GM19463 (cell line): ENCODE data around the gene C17orf75.
"Not testable (repeated sequence)": the region's sequence is repeated elsewhere in the genome, so short reads cannot be mapped to it uniquely, and the experiment has no call there.

ENCODE experiments used
- ATAC-seq: cut with Tn5 transposase; IDR thresholded peaks from one replicate; pipeline ENCODE4 v1.9.1; 2021; ENCODE audit warnings: mild to moderate bottlenecking, moderate library complexity; ENCODE audit not compliant: unreplicated experiment

The C17orf75 gene, protein sequence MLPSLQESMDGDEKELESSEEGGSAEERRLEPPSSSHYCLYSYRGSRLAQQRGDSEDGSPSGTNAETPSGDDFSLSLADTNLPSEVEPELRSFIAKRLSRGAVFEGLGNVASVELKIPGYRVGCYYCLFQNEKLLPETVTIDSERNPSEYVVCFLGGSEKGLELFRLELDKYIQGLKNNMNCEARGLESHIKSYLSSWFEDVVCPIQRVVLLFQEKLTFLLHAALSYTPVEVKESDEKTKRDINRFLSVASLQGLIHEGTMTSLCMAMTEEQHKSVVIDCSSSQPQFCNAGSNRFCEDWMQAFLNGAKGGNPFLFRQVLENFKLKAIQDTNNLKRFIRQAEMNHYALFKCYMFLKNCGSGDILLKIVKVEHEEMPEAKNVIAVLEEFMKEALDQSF

DNA sequence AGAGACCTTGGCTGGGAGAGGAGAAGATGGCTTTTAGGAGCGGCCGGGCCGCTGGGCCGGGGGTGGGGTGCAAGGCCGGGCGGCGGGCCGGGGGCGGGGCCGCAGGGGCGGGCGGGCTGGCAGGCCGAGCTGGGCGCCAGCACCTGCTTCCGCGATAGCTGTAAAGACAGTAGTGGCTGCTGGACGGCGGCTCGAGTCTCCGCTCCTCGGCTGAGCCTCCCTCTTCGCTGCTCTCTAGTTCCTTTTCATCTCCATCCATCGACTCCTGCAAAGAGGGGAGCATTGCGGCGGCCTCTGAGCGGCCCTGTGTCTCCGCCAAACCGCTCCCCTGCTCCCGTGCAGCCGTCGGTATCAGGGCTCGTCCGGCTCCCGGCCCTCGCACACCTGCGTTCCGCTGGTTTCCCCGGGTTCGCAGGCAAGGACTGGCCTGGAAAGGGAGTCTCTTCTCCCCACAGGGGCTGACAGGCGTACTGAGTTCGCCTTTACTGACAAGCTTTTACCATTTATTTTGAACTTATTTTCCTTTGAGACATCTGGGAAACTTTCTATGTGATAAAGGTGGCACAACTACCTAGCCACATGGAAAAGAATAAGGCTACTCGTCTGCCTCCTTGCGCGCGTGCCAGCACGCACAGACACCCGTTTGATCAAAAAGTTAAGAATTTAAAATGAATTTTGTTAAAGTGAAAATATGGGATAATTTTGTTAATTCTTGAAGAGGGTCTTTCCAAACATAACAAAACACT lies at the start of gene C17orf75:
Gene C17orf75 (minus strand): TSS at position 317 of the 746 bp plus-strand sequence. CDS start 34 bp downstream, at position 283.
- peak; percentile 91 for ATAC-seq

DNA sequence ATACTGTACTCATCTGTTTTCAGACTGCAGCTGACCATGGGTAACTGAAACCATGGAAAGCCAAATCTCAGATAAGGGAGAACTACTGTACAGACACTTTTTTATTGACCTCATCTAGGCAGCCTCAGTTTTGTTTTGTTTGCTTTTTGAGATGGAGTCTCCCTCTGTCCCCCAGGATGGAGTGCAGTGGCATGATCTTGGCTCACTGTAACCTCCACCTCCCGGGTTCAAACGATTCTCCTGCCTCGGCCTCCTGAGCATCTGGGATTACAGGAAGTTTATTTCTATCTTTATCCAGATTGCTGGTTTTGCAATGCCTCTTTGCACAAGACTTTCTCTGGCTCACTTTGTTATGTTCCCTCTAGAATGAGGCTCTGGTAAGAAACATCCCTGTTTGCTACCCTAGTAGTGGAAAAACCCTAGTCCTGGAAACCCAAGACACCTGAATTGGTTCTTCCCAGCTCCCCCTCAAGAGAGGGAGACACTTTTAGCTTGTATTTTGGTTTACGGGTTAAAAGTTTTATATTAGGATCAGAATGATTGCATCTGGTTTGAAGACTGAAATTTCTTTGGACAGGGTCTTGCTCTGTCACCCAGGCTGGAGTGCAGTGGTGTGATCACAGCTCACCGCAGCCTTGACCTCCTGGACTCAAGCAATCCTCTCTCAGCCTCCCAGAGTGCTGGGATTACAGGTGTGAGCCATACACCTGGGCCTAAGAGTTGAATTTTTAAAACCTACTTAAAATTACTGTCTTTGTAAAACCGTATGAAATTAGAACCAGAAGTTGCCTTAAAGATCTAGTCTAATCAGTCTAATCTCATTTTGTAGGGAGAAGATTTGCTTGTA lies 46.9 kb upstream of the C17orf75 start:
- ATAC-seq: no peak

- not testable (repeated sequence) for ATAC-seq
These were observed 46.2 kb upstream of the C17orf75 start for GRCh38 chr17:32388128-32388527.

- no peak for ATAC-seq
These were observed 44.9 kb upstream of the C17orf75 start for GRCh38 chr17:32386844-32387243.

- ATAC-seq: no peak
These were observed 44.0 kb upstream of the C17orf75 start for GRCh38 chr17:32385971-32386370.

DNA sequence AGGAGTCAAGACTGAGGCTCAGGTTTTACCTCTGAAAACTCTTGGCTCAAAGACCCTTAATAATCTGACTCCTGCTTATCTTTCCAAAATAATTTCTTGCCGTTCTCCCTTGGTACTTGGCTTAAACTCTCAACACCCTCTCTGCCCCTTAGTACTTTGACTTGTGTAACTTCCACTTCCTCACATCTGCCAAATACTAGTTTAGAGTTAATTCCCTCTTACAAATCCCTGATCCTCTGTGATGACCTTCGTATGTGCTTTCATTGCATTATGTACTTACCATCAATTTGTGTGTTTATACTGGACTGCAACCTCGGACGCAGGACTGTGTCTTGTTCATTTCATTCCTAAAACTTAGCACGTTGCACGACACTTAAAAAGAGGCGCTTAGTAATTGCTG lies 43.1 kb upstream of the C17orf75 start:
- ATAC-seq: no peak

DNA sequence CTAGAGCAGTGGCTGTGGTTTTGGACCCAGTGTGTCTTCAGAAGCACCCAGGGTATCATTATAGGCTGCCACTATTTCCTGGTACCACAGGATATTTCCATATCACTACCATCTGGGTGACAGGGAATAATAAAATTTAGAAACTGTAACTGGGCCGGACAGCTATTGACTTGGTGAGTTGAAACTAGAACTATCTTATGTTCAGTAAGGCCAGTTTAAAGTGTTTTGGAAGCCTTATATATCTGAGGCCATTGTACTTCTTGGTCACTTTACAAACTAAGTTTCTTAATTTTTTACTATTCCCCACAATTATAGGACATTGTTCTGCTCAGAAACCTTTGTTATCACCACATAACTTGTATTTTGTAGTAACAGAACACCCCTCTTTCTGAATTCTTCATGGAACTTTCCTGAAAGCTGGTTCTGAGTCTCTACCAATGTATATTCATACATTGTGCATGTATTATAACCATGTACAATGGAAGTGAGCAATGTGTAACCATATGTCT lies 42.0 kb upstream of the C17orf75 start:
- ATAC-seq: no peak

- ATAC-seq: no peak
These were observed 40.7 kb upstream of the C17orf75 start for GRCh38 chr17:32382526-32383223.

DNA sequence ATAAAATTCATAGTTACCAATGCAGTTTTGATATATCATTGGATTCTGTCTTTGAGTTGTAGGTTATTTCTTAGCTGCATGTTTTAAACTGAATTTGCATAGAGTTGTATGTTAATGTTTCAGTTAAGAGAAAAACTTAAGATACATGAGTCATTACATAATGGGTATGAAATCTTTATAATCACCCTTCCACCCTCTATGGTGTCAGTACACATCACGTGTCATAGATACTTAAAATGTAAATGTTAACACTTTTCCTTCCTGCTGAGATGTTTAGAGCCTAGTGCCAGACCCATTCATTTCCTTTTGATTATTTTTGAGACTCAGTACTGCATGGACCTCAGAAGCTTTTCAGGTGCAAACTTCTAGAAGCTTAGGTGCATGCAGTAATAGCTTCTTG lies 28.5 kb upstream of the C17orf75 start:
- no peak for ATAC-seq

GRCh38 chr17:32361270-32361669 lies 19.3 kb upstream of the C17orf75 start:
- no peak for ATAC-seq

DNA sequence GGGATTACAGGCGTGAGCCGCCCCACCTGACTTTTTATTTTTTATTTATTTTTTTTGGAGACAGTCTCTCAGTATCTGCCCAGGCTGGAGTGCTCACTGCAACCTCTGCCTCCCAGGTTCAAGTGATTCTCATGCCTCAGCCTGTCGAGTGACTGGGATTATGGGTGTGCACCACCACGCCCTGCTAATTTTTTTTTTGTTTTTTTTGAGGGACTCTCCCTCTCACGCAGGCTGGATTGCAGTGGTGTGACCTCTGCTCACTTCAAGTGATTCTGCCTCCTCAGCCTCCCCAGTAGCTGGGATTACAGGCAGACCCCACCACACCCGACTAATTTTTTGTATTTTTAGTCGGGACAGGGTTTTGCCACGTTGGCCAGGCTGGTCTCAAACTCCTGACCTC lies 15.6 kb upstream of the C17orf75 start:
- ATAC-seq: no peak

DNA sequence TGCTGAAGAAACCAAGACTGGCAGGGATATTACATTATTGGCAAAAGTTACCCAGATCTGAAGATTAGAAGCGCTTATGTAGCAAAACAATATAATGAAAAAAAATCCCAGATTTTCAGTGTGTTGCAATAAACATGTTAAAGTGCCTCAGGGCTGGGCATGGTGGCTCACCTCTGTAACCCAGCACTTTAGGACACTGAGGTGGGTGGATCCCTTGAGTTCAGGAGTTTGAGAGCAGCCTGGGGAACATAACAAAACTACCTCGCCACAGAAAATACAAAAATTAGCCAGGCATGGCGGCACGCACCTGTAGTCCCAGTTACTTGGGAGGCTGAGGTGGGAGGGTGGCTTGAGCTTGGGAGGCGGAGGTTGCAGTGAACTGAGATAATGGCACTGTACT lies 14.8 kb upstream of the C17orf75 start:
- ATAC-seq: no peak

DNA sequence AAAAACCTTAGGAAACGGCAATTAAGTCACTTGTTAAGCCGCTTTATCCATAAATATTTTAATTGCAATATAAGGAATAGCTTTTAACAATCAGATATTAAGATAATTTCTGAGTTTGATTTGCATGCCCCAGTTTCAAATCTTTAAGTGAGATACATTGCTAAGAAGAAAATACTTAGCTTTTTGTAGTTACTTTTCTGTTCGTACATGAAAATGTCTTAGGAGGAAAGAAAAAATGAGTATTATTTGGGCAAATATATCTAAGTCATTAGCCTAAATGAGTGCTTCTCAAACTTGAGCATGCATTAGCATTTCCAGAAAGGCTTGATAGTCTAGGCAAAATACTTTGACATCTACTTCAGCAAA lies 14.4 kb upstream of the C17orf75 start:
- no peak for ATAC-seq

- no peak for ATAC-seq
These were observed 13.8 kb upstream of the C17orf75 start for GRCh38 chr17:32355649-32356377.

DNA sequence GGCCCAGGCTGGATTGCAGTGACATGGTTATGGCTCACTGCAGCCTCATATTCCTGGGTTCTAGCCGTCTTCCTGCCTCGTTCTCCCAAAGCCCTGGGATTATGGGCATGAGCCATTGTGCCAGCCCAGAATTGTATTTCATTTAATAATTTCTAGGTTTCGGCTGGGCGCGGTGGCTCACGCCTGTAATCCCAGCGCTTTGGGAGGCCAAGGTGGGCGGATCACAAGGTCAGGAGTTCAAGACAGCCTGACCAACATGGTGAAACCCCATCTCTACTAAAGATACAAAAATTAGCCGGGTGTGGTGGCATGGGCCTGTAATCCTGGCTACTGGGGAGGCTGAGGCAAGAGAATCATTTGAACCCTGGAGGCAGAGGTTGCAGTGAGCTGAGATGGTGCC lies 10.8 kb upstream of the C17orf75 start:
- not testable (repeated sequence) for ATAC-seq

DNA sequence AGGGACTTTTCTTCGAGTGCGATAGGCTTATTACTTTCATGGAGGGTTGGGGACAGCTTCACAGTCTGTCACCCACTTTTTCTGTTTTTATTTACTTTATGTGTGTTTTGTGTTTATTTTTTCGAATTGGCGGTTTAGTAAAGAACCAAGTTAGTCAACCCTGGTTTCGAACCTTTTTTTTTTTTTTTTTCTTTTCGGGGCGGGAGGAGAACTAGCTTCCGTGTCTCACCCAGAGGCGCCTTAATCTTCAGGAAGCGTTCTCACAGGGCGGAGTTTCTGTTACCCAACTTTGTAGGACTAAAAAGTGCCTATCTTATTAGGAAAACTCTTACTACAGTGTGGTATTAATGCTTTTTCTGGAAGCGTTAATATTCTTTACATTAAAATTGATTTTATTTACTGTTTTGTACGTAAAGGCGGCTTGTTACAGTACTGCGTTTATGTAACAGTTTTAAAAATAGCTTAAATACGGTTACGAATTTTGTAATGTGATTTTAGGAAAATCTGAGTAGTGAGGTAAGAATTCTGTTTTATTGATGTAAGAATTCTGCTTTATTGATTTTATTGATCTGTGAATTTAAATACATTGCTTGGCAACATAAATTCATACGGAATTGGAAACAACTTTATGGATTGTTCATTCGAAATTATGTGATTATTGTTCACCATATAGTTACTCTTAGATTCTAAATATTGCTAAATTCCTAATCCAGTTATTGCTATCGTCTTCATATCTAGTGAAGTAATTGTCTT lies 8.9 kb upstream of the C17orf75 start:
- ATAC-seq: no peak

DNA sequence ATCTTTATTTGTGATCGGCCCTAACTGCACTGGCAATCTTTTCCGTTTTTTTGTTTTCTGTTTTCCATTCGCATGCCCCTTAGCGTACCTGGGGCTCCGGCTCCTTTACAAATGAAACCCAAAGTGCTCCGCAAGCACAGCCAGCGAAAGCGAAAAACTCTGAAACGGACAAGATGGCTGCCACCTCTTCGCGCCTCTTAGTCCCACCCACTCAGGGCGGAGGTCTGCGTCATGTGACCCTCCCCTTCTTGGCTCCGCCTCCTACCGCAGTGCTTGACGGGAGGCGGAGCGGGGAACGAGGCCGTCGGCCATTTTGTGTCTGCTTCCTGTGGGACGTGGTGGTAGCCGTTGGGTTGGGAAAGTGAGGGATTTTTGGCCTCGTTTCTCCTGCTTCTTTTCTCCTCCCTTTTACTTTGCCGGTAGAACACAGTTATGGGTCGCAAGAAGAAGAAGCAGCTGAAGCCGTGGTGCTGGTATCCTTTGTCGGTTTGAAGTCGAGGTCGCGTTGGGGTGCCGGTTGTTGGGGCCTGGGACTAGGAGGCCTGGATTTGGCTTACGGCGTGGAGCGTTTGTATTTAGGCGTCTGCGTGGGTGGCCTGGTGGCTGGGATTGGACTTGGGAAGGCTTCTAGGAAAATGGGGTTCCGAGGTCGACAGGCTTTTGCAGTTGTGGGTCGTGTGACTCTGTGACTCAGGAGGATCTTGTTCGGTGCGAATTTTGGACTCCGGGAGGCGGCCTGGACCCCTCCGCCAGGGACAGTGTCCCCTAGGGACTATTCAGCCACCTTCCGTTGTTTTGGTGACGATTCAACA lies 8.1 kb upstream of the C17orf75 start, which contains the start of gene ZNF207:
Gene ZNF207 (plus strand): TSS at position 304 of the 812 bp plus-strand sequence. CDS start 129 bp downstream, at position 433.
- peak; percentile 90 for ATAC-seq

DNA sequence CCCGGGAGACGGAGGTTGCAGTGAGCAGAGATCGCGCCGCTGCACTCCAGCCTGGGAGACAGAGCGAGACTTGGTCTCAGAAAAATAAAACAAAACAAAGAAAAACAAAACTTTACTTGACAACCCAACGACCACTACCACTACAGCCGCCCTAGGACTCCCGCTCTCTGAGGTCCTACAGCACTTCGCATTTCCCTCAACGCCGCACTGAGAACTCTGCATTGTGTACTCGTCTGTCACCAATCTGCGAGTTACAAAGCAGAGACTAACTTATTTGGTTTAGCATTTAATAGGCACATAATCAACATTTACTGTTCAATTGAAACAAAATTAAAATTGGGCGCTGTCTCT lies 7.5 kb upstream of the C17orf75 start:
- ATAC-seq: no peak
